ENCODE measurements around the gene TLN1. TPM values are rescaled to one million over a fixed set of nuclear protein-coding genes. Genes with fewer than 3 reads are reported as not detected.

TLN1 gene
- total and polyA plus RNA-seq, 2 experiments from 2014 or later = 21.5 to 120 TPM

- 0 out of 2 replicates have a peak, but pooled peaks cover 3% of the 10 kb centered on the region for H4K20me1 ChIP-seq (replicated peaks; ENCODE audit: insufficient read depth)
- ATAC-seq = no peak
- Mint-ChIP-seq H3K27ac (no peak overlapping the region), H3K4me3 (no peak overlapping the region), H3K4me1 (peaks cover 37% of the 10 kb centered on the region), H3K9me3 (no peaks in the 10 kb centered on the region), H3K36me3 (ENCODE audit: low read depth) (peaks cover 3% of the 10 kb centered on the region; the same call in 1 of the 3 replicates), H3K27me3 (ENCODE audit: insufficient read depth, low read depth, poor library complexity) (no peaks in the 10 kb centered on the region)
- no peaks in the 10 kb centered on the region for H3K27me3 ChIP-seq (ENCODE audit: insufficient read depth)
- no peak for DNase-seq (ENCODE audit: low spot score)
- H3K4me3 ChIP-seq = no peak overlapping the region
- H3K4me2 ChIP-seq = no peak overlapping the region
- peaks cover 8% of the 10 kb centered on the region for H3K4me1 ChIP-seq (ENCODE audit: insufficient read depth)
- no peak overlapping the region for H3K27ac ChIP-seq (ENCODE audit: low read depth)
- H3F3A ChIP-seq (replicated peaks; ENCODE audit: low read depth) = no peaks in the 10 kb centered on the region; the same call in 1 of the 2 replicates
- no peak overlapping the region for H2AFZ ChIP-seq
- no peaks in the 10 kb centered on the region for H3K9me2 ChIP-seq (ENCODE audit: insufficient read depth)
- H3K36me3 ChIP-seq (ENCODE audit: insufficient read depth) = no peaks in the 10 kb centered on the region
- peaks cover 67% of the 10 kb centered on the region for H3K79me2 ChIP-seq (replicated peaks; ENCODE audit: insufficient read depth)
- no peak for TF ChIP-seq ETS1 (IDR thresholded peaks at IDR 0.05)
- no peak for TF ChIP-seq ZNF114 (CRISPR knock-in tag; IDR thresholded peaks at IDR 0.05)
- TF ChIP-seq NANOG (IDR thresholded peaks at IDR 0.05; ENCODE audit: borderline replicate concordance) = no peak
- no peak for TF ChIP-seq EZH2phosphoT487 (IDR thresholded peaks at IDR 0.05; ENCODE audit: unreplicated experiment)
- no peak for TF ChIP-seq CREB1 (CRISPR knock-in tag; IDR thresholded peaks at IDR 0.05; ENCODE audit: low read depth)
- no peak for TF ChIP-seq REST (IDR thresholded peaks at IDR 0.05; ENCODE audit: unreplicated experiment)
- TF ChIP-seq EZH2 (IDR thresholded peaks at IDR 0.05; ENCODE audit: low read depth, unreplicated experiment) = no peak
- TF ChIP-seq CTCF (conservative IDR thresholded peaks at IDR 0.05; ENCODE audit: low read depth in 2 of 2) = no peak
- no peak for TF ChIP-seq ZNF462 (CRISPR knock-in tag; IDR thresholded peaks at IDR 0.05)
- no peak for TF ChIP-seq ZNF331 (CRISPR knock-in tag; IDR thresholded peaks at IDR 0.05; ENCODE audit: low read depth)
Observed at GRCh38 chr9:35763181-35763580, 31.2 kb upstream of the TLN1 start.
